SK-N-SH (cell line): ENCODE data around the gene MGRN1. TPM values are rescaled to one million over a fixed set of nuclear protein-coding genes. Genes with fewer than 3 reads are reported as not detected.

ENCODE experiments used
- CTCF ChIA-PET: fragments of 300-600, 350-600 bp; formaldehyde crosslinking; extraction: SDS; loops from one replicate; lab custom pipeline; 2021; lab: Yijun Ruan, JAX
- POLR2A ChIA-PET: fragments of 350-600 bp; sonication (Branson Sonifier 250); formaldehyde crosslinking; extraction: SDS; loops from one replicate; lab custom pipeline; 2020; ENCODE audit warnings: antibody characterized with exemption, inconsistent platforms; lab: Yijun Ruan, JAX
- DNase-seq: peaks from one replicate; pipeline ENCODE4 v3.0.0; 2012
- H2AFZ ChIP-seq: fragments of 200-600 bp; sonication (generic); 2 replicates; pipeline ENCODE4 v1.8.1; 2016; ENCODE audit warnings: antibody characterized with exemption, mild to moderate bottlenecking, low read depth
- H3F3A ChIP-seq: fragments of 200-600 bp; sonication (generic); replicated peaks from 2 replicates; pipeline ENCODE3; 2016; ENCODE audit warnings: antibody characterized with exemption, mild to moderate bottlenecking; ENCODE audit not compliant: insufficient read depth
- H3K27ac ChIP-seq, 2 experiments: fragments of 200-500 bp in 1 of 2; fragments of 200-600 bp in 1 of 2; sonication (Bioruptor generic) in 1 of 2; sonication (generic), shearing (Covaris generic) in 1 of 2; 2 replicates each; pipeline versions ENCODE4 v1.5.1 to v1.6.1; 2014 to 2016; ENCODE audit warnings: low read depth in 2 of 2, inconsistent platforms in 1 of 2, low read length in 1 of 2, mild to moderate bottlenecking in 1 of 2, mixed read lengths in 1 of 2
- H3K27me3 ChIP-seq: fragments of 200-600 bp; sonication (generic), shearing (Covaris generic); 2 replicates; pipeline ENCODE4 v1.6.1; 2016; ENCODE audit warnings: mixed run types; ENCODE audit not compliant: insufficient read depth
- H3K36me3 ChIP-seq, 2 experiments: fragments of 200-500 bp in 1 of 2; fragments of 200-600 bp in 1 of 2; sonication (Bioruptor generic) in 1 of 2; sonication (generic) in 1 of 2; replicated peaks in 1 of 2; 2 replicates each; pipeline versions ENCODE3 to v1.5.1; 2014 to 2016; ENCODE audit warnings: low read length in 1 of 2, mild to moderate bottlenecking in 1 of 2; ENCODE audit not compliant: insufficient read depth in 2 of 2, control insufficient read depth in 1 of 2
- H3K4me1 ChIP-seq, 2 experiments: fragments of 200-500 bp in 1 of 2; fragments of 200-600 bp in 1 of 2; sonication (Bioruptor generic) in 1 of 2; sonication (generic), shearing (Covaris generic) in 1 of 2; 2 replicates each; pipeline versions ENCODE4 v1.5.1 to v1.6.1; 2014 to 2016; ENCODE audit warnings: low read depth in 1 of 2, low read length in 1 of 2, mixed run types in 1 of 2; ENCODE audit not compliant: insufficient read depth in 2 of 2, control insufficient read depth in 1 of 2
- H3K4me2 ChIP-seq: fragments of 200-600 bp; sonication (generic), shearing (Covaris generic); 2 replicates; pipeline ENCODE4 v1.6.1; 2017; ENCODE audit warnings: mixed run types
- H3K4me3 ChIP-seq, 2 experiments: fragments of 200-500 bp in 1 of 2; fragments of 200-600 bp in 1 of 2; sonication (Bioruptor generic) in 1 of 2; sonication (generic), shearing (Covaris generic) in 1 of 2; 2 replicates each; pipeline versions ENCODE4 v1.5.1 to v1.8.1; 2014 to 2016; ENCODE audit warnings: low read depth in 2 of 2, inconsistent platforms in 1 of 2, low read length in 1 of 2, mild to moderate bottlenecking in 1 of 2, mixed read lengths in 1 of 2, moderate library complexity in 1 of 2
- H3K79me2 ChIP-seq: fragments of 200-600 bp; sonication (generic); 2 replicates; pipeline ENCODE4 v1.8.1; 2017; ENCODE audit warnings: mild to moderate bottlenecking; ENCODE audit not compliant: insufficient read depth
- H3K9ac ChIP-seq: fragments of 200-600 bp; sonication (generic); 2 replicates; pipeline ENCODE4 v1.6.1; 2017; ENCODE audit warnings: mixed run types
- H3K9me2 ChIP-seq: fragments of 200-600 bp; sonication (generic); 2 replicates; pipeline ENCODE4 v1.6.1; 2017; ENCODE audit warnings: mixed run types
- H3K9me3 ChIP-seq: fragments of 200-600 bp; sonication (generic); 2 replicates; pipeline ENCODE4 v1.6.1; 2017; ENCODE audit warnings: mixed run types, mild to moderate bottlenecking, moderate library complexity
- H4K20me1 ChIP-seq: fragments of 200-600 bp; sonication (generic); 2 replicates; pipeline ENCODE4 v1.6.1; 2017; ENCODE audit warnings: mild to moderate bottlenecking, mixed run types; ENCODE audit not compliant: insufficient read depth
- CHD2 ChIP-seq: fragments of 150-350 bp; IDR thresholded peaks from 2 replicates; pipeline ENCODE4 v1.6.1; 2018; ENCODE audit warnings: low read length; ENCODE audit not compliant: partially characterized antibody
- CTCF ChIP-seq: fragments of 200-600 bp; sonication (generic); IDR thresholded peaks from 2 replicates; pipeline ENCODE4 v1.6.1; 2017; ENCODE audit warnings: antibody characterized with exemption, mild to moderate bottlenecking, moderate library complexity
- EP300 ChIP-seq, 2 experiments: IDR thresholded peaks; 2 replicates each; pipeline versions ENCODE4 v1.4.0 to v1.6.1; 2012; ENCODE audit warnings: borderline replicate concordance in 1 of 2, low read depth in 1 of 2, low read length in 1 of 2
- PBX3 ChIP-seq: IDR thresholded peaks from 2 replicates; pipeline ENCODE4; 2012
- RXRA ChIP-seq: IDR thresholded peaks from 2 replicates; pipeline ENCODE4 v1.4.0; 2012; ENCODE audit warnings: low read depth, mild to moderate bottlenecking, borderline replicate concordance
- SMC3 ChIP-seq: IDR thresholded peaks from 2 replicates; pipeline ENCODE4 v1.6.1; 2012; ENCODE audit warnings: low read depth, low read length, improper control_type of control experiment
- TCF12 ChIP-seq: IDR thresholded peaks from 2 replicates; pipeline ENCODE4 v1.4.0; 2012
- USF2 ChIP-seq: fragments of 150-350 bp; IDR thresholded peaks from 2 replicates; pipeline ENCODE4 v1.6.1; 2017; ENCODE audit warnings: antibody characterized with exemption, low read length, low read depth, borderline replicate concordance
- YY1 ChIP-seq: IDR thresholded peaks from 2 replicates; pipeline ENCODE4 v1.4.0; 2012; ENCODE audit warnings: low read depth, mild to moderate bottlenecking
- WGBS: methylation state at CpG from one replicate; pipeline ENCODE4 v1.1.6; 2017; ENCODE audit warnings: low lambda C conversion rate; 5-methylcytosine and 5-hydroxymethylcytosine counted together
- polyA plus RNA-seq, 3 experiments: library from polyadenylated mRNA; depleted of rRNA; stranded (reverse); fragments of >200 nt; gene quantifications; 2 replicates each; pipeline ENCODE4 v1.2.3, GENCODE V29; 2012

The MGRN1 gene
- polyA plus RNA-seq, 1 of the 3 experiments (the other 2 are of a cell fraction): 13.3 TPM

GRCh38 chr16:4610011-4611005 lies 14.3 kb upstream of the MGRN1 start:
- peaks cover 42% of the 10 kb centered on the region for H3K79me2 ChIP-seq
- H3K4me1 ChIP-seq: peaks cover 2 to 20% of the 10 kb centered on the region in 2 experiments; a peak in 1 of 4 replicates
- ChIA-PET CTCF (interaction anchor here (0.7 to 1.1 kb wide), 3 partner anchors 14 to 25 kb away, joined by 3 read pairs; partner anchors contain the start of gene MGRN1), POLR2A (interaction anchor here (1.1 kb wide), 1 partner anchor 15 kb away, joined by 3 read pairs; no protein-coding TSS in a partner anchor)
- no peaks in the 10 kb centered on the region for H3K9me2 ChIP-seq
- no peaks in the 10 kb centered on the region for H3K9me3 ChIP-seq
- no peak for TF ChIP-seq CTCF
- no peak for TF ChIP-seq RXRA
- TF ChIP-seq PBX3: no peak
- H3K9ac ChIP-seq: no peak overlapping the region
- no peak overlapping the region for H3K4me2 ChIP-seq
- peaks cover 0 to 16% of the 10 kb centered on the region in 2 experiments for H3K36me3 ChIP-seq
- no peak overlapping the region for H3K27ac ChIP-seq
- peaks cover 40% of the 10 kb centered on the region for H4K20me1 ChIP-seq
- no peak overlapping the region for H3K4me3 ChIP-seq
- no peaks in the 10 kb centered on the region for H3F3A ChIP-seq
- no peak overlapping the region for H2AFZ ChIP-seq
- no peaks in the 10 kb centered on the region for H3K27me3 ChIP-seq
- peak; percentile 40 for DNase-seq
- WGBS: 91% methylated on average over 23 of the region's 32 CpGs

GRCh38 chr16:4611337-4612021 lies 13.1 kb upstream of the MGRN1 start:
- no peaks in the 10 kb centered on the region for H3K9me2 ChIP-seq
- H3K27ac ChIP-seq: no peak overlapping the region
- POLR2A ChIA-PET: no interaction called here
- H3K4me2 ChIP-seq: no peak overlapping the region
- TF ChIP-seq EP300 (IDR thresholded peaks at IDR 0.05; ENCODE audit: borderline replicate concordance in 1 of 2, low read depth in 1 of 2, low read length in 1 of 2) (no peak), USF2 (no peak), CHD2 (no peak), SMC3 (no peak), TCF12 (no peak), YY1 (no peak)
- no peaks in the 10 kb centered on the region for H3K27me3 ChIP-seq
- CTCF ChIA-PET: interaction anchor here (0.8 kb wide), 1 partner anchor 13 kb away, joined by 3 read pairs; the partner anchor contains the start of gene MGRN1
- DNase-seq: peak; percentile 38
- peaks cover 5% of the 10 kb centered on the region for H3F3A ChIP-seq
- H4K20me1 ChIP-seq: peaks cover 40% of the 10 kb centered on the region
- H3K9me3 ChIP-seq: no peaks in the 10 kb centered on the region
- peaks cover 8 to 27% of the 10 kb centered on the region in 2 experiments; a peak in 1 of 4 replicates for H3K4me1 ChIP-seq
- no peak overlapping the region for H3K4me3 ChIP-seq
- WGBS: 97% methylated on average over 17 of the region's 22 CpGs
- H3K79me2 ChIP-seq: peaks cover 42% of the 10 kb centered on the region
- H3K9ac ChIP-seq: no peak overlapping the region
- no peak overlapping the region for H2AFZ ChIP-seq
- H3K36me3 ChIP-seq: peaks cover 0 to 16% of the 10 kb centered on the region in 2 experiments
